Measurements from ENCODE around the gene PHEX. TPM values are rescaled to one million over a fixed set of nuclear protein-coding genes. Genes with fewer than 3 reads are reported as not detected.

Gene PHEX
- total and polyA plus RNA-seq, 12 donors = 0.07 to 0.33 (median 0.10) TPM; not detected in 1

DNA sequence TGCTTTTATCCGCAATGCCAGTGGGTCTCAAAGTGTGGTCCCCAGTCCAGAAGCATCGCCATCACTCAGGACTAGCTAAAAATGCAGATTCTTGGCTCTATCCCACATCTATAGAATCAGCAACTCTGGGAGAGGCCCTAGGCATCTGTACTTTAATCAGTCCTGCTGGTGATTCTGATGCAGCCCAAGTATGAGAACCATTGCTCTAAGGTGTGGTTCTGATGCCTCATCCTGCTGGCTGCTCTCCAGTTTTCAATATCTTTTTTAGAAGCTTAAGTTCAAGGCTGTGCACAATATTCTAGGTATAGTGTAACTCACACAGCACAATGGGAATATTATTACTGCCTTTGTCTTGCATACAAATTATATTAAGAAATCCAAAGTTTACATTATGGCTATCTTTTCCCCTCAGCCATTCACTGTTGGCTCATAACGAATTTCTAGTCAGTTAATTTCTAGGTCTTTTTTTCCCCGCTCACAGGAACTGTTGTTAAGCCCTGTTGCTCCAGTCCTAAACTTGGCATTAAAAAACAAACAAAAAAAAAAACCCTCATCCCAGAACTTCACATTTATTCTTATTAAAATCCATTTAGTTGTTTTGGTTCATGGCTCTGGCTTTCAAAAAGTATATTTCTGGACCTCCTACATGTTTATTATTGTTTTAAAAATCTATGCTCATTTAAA lies 109.1 kb downstream of the PHEX start:
- TF ChIP-seq, protein P1, sequence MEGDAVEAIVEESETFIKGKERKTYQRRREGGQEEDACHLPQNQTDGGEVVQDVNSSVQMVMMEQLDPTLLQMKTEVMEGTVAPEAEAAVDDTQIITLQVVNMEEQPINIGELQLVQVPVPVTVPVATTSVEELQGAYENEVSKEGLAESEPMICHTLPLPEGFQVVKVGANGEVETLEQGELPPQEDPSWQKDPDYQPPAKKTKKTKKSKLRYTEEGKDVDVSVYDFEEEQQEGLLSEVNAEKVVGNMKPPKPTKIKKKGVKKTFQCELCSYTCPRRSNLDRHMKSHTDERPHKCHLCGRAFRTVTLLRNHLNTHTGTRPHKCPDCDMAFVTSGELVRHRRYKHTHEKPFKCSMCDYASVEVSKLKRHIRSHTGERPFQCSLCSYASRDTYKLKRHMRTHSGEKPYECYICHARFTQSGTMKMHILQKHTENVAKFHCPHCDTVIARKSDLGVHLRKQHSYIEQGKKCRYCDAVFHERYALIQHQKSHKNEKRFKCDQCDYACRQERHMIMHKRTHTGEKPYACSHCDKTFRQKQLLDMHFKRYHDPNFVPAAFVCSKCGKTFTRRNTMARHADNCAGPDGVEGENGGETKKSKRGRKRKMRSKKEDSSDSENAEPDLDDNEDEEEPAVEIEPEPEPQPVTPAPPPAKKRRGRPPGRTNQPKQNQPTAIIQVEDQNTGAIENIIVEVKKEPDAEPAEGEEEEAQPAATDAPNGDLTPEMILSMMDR (IDR thresholded peaks at IDR 0.05) = no peak
- no peak for TF ChIP-seq POLR2A (IDR thresholded peaks at IDR 0.05)
- intact Hi-C loops (cut with DNase I) = no loop called here
- 71 to 97% (median 88%) methylated on average over 4 of the region's 4 CpGs for WGBS, 4 donors

DNA sequence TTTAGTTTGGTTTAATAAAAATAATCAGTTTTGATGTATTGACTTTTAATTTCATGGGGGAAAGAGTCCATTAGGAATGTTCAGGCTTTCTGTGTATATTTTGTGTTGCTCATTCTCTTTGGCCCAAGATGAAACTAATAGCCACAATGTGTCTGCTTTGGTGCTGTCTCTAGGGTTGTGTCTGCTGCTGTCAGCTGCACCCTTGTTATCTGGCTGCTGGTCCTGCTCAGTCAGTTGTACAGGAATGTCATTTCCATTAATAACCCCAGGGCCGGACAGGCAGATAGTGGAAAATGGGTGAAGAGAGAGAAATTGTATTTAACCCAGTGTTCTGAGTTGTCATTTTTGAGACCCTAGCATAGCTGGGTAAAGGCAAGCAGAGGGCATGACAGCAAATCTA lies 115.1 kb downstream of the PHEX start:
- intact Hi-C loops (cut with DNase I) = no loop called here
- WGBS, 4 donors = 46 to 67% (median 60%) methylated on average over 1 of the region's 1 CpG

More for the DNA sequence above, 109.1 kb downstream of the PHEX start:
- no peak for DNase-seq
- Histone ChIP-seq H3K27ac (no peak overlapping the region), H3K27me3 (peaks cover 7% of the 10 kb centered on the region), H3K36me3 (replicated peaks in 1 of 2) (no peaks in the 10 kb centered on the region), H3K4me3 (no peak overlapping the region), H3K4me1 (replicated peaks in 1 of 2) (no peaks in the 10 kb centered on the region), H3K9me3 (replicated peaks in 1 of 3) (no peaks in the 10 kb centered on the region)

DNA sequence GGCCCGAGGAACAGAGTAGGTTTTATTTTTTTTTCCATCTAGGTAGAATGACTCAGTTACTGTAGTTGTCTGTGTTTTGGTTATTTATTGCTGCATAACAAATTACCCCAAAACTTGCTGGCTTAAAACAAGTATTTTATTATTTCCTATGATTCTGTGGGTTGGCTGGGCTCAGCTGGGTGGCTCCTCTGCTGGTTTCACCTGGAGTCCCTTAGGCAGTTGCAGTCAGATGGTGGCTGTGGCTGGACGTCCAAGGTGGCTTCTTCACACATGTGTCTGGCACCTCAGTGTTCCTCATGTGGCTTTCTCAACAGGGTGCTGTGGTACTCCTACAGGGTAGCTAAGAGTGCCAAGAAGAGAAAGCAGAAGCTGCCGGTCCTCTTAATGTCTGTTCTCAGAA lies 115.8 kb downstream of the PHEX start:
- Histone ChIP-seq H3K36me3 (replicated peaks in 1 of 2) (no peaks in the 10 kb centered on the region), H3K27me3 (no peaks in the 10 kb centered on the region), H3K9me3 (replicated peaks in 1 of 3) (no peaks in the 10 kb centered on the region), H3K27ac (no peak overlapping the region), H3K4me1 (replicated peaks in 1 of 2) (no peaks in the 10 kb centered on the region), H3K4me3 (no peak overlapping the region)
- no peak for DNase-seq
- WGBS, 4 donors = 74 to 97% (median 81%) methylated on average over 2 to 3 of the region's 3 CpGs
- TF ChIP-seq, protein P1 (IDR thresholded peaks at IDR 0.05) = no peak
- intact Hi-C loops (cut with DNase I) = no loop called here

More for the DNA sequence above, 115.1 kb downstream of the PHEX start:
- no peak for DNase-seq
- Histone ChIP-seq H3K9me3 (replicated peaks in 1 of 3) (no peaks in the 10 kb centered on the region), H3K4me1 (replicated peaks in 1 of 2) (no peaks in the 10 kb centered on the region), H3K36me3 (replicated peaks in 1 of 2) (no peaks in the 10 kb centered on the region), H3K4me3 (no peak overlapping the region), H3K27me3 (no peaks in the 10 kb centered on the region), H3K27ac (no peak overlapping the region)
- TF ChIP-seq POLR2A (IDR thresholded peaks at IDR 0.05) = no peak
- TF ChIP-seq, protein P1 (IDR thresholded peaks at IDR 0.05) = no peak

DNA sequence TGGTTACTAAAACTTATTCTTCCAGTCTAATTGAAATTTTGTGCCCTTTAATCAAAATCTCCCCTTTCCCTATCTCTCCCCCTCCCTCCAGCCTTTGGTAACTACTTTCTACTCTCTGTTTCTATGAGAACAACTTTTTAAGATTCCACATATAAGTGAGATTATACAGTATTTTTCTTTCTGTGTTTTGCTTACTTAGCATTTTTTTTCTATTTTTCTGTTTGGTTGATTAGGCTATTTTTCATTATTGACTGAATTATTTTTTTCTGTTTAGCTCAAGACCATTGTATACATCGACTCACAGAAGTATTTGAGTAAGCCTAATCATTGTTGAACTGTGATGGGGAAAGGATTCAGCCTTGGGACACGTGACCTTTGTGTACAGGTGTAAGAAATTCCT lies 116.4 kb downstream of the PHEX start:
- TF ChIP-seq, protein P1 (IDR thresholded peaks at IDR 0.05) = no peak
- no peak for TF ChIP-seq POLR2A (IDR thresholded peaks at IDR 0.05)
- intact Hi-C loops (cut with DNase I) = no loop called here
- H3K27me3 ChIP-seq = no peaks in the 10 kb centered on the region
- H3K4me1 ChIP-seq (replicated peaks in 1 of 2) = no peaks in the 10 kb centered on the region
- no peaks in the 10 kb centered on the region for H3K36me3 ChIP-seq (replicated peaks in 1 of 2)
- H3K9me3 ChIP-seq (replicated peaks in 1 of 3) = no peaks in the 10 kb centered on the region
- H3K27ac ChIP-seq = no peak overlapping the region
- WGBS, 4 donors = 56 to 93% (median 81%) methylated on average over 2 of the region's 2 CpGs
- no peak overlapping the region for H3K4me3 ChIP-seq
- no peak for DNase-seq

Measured in adrenal gland (tissue), 12 donors.